Measurements from ENCODE around the gene PPP2R3A. TPM values are rescaled to one million over a fixed set of nuclear protein-coding genes. Genes with fewer than 3 reads are reported as not detected.
A peak's percentile ranks its signal among the peaks of the same experiment; 100 is the strongest.

The PPP2R3A gene
- total and polyA plus RNA-seq, 2 of the 4 experiments (the other 2 are of a cell fraction), result 11.3 to 37.3 TPM

DNA sequence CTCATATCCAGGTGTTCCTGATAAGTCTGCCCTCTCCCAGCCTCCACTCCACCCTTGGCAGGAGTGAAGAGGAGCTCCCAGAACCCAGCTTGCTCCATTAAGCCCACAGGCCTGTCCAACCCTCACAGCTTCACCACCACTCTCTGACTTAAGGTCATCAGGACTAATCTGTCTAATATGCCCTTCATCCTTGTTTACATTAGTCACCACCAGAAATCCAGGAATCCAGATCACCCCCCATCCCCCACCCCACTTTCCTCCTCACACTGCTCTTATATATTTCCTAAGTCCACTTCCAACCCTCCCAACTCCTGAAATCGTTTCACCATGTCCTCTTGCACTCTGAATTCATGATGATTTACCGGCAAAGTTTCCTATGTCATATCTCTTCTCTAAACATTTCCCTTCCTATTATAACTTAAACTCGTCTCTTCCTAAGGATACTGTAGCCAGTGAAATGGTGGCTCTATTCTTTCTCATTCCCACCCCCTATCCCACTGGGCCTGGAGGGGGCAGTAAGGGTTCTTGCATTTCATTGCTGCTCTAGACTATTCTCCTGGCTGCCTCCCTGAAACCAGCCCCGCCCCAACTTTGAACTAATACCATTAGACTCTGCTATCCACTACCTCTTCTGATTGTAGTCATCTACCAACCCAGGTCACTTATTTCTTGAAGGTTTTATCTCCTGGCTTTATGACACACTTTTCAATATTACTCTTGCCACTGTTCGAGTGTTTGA lies 43.4 kb downstream of the PPP2R3A start:
- no peak overlapping the region for H4K5ac ChIP-seq (ENCODE audit: low read depth, low read length)
- CTCF ChIA-PET, result no interaction called here
- no peak overlapping the region for H3K56ac ChIP-seq (ENCODE audit: extremely low read depth, insufficient read depth, low read length)
- no peak overlapping the region for H3K23ac ChIP-seq (ENCODE audit: low read depth, low read length)
- H4K20me1 ChIP-seq (ENCODE audit: insufficient read depth, low read length), result peaks cover 15% of the 10 kb centered on the region; the same call in 1 of the 2 replicates
- H2BK5ac ChIP-seq (ENCODE audit: low read depth, low read length, poor library complexity, severe bottlenecking), result no peak overlapping the region
- H4K8ac ChIP-seq (ENCODE audit: low read depth in 2 of 2, low read length in 2 of 2), result no peak overlapping the region
- POLR2A ChIA-PET (ENCODE audit: unreplicated experiment), result interaction anchor here (0.7 kb wide), 1 partner anchor 430 kb away, joined by 4 read pairs; no protein-coding TSS in a partner anchor
- 0 out of 2 replicates have a peak overlapping the region, but pooled peaks have one; percentile 72 for H3K14ac ChIP-seq (replicated peaks; ENCODE audit: low read depth, low read length)
- 40% methylated on average over 1 of the region's 5 CpGs; no CpG with 5 or more reads in 1 of the 2 experiments for WGBS, 2 experiments (ENCODE audit: extremely low coverage in 2 of 2, insufficient read length in 1 of 2)
- H3K9me3 ChIP-seq (ENCODE audit: control insufficient read depth, insufficient read depth, low read length), result no peaks in the 10 kb centered on the region
- no peak overlapping the region; the same call in 1 of the 2 replicates for H2AK5ac ChIP-seq (ENCODE audit: low read depth, low read length)
- peaks cover 3% of the 10 kb centered on the region for H3K4me1 ChIP-seq (ENCODE audit: control insufficient read depth, insufficient read depth, low read length)
- no peak overlapping the region for H3K18ac ChIP-seq (ENCODE audit: low read depth, low read length)
- no peak overlapping the region for H3K9ac ChIP-seq (ENCODE audit: low read depth, low read length)
- no peak overlapping the region for H2AK9ac ChIP-seq (replicated peaks; ENCODE audit: low read depth, low read length, poor library complexity)
- peaks cover 4% of the 10 kb centered on the region for H3K36me3 ChIP-seq (ENCODE audit: control insufficient read depth, insufficient read depth, low read length)
- H3K9me1 ChIP-seq (ENCODE audit: insufficient read depth, low read length), result peaks cover 16% of the 10 kb centered on the region
- BruUV-seq (replicated peaks), result no TSS peak
- no peak overlapping the region for H3K4me3 ChIP-seq (ENCODE audit: insufficient read depth, low read depth, low read length)
- H2AFZ ChIP-seq (replicated peaks; ENCODE audit: low read length, poor library complexity), result no peak overlapping the region
- dilution Hi-C loops (cut with HindIII; ENCODE audit: low sequenced_read_pairs, unreplicated experiment), result no loop called here
- H3K79me1 ChIP-seq (ENCODE audit: low read depth in 1 of 2, low read length in 2 of 2), result peaks cover 38 to 61% of the 10 kb centered on the region in 2 experiments
- TF ChIP-seq CHD1 (IDR thresholded peaks at IDR 0.05; ENCODE audit: low read depth, low read length), result no peak
- no peak for TF ChIP-seq CEBPB (IDR thresholded peaks at IDR 0.05; ENCODE audit: low read depth, low read length)
- TF ChIP-seq, protein P1, sequence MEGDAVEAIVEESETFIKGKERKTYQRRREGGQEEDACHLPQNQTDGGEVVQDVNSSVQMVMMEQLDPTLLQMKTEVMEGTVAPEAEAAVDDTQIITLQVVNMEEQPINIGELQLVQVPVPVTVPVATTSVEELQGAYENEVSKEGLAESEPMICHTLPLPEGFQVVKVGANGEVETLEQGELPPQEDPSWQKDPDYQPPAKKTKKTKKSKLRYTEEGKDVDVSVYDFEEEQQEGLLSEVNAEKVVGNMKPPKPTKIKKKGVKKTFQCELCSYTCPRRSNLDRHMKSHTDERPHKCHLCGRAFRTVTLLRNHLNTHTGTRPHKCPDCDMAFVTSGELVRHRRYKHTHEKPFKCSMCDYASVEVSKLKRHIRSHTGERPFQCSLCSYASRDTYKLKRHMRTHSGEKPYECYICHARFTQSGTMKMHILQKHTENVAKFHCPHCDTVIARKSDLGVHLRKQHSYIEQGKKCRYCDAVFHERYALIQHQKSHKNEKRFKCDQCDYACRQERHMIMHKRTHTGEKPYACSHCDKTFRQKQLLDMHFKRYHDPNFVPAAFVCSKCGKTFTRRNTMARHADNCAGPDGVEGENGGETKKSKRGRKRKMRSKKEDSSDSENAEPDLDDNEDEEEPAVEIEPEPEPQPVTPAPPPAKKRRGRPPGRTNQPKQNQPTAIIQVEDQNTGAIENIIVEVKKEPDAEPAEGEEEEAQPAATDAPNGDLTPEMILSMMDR (conservative IDR thresholded peaks at IDR 0.05; ENCODE audit: low read depth, low read length), result no peak
- TF ChIP-seq MAFK (IDR thresholded peaks at IDR 0.05; ENCODE audit: low read depth, low read length), result no peak
- TF ChIP-seq, protein P2, sequence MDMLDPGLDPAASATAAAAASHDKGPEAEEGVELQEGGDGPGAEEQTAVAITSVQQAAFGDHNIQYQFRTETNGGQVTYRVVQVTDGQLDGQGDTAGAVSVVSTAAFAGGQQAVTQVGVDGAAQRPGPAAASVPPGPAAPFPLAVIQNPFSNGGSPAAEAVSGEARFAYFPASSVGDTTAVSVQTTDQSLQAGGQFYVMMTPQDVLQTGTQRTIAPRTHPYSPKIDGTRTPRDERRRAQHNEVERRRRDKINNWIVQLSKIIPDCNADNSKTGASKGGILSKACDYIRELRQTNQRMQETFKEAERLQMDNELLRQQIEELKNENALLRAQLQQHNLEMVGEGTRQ (IDR thresholded peaks at IDR 0.05; ENCODE audit: low read depth, low read length), result no peak
- no peak for TF ChIP-seq NFE2L2 (IDR thresholded peaks at IDR 0.05; ENCODE audit: low read depth, low read length)
- no peak overlapping the region for H3K4me2 ChIP-seq (ENCODE audit: low read depth, low read length)
- no peak overlapping the region for H4K91ac ChIP-seq (ENCODE audit: insufficient read depth, low read depth, low read length)
- no peak overlapping the region; the same call in 2 of the 3 replicates for H2BK15ac ChIP-seq (ENCODE audit: low read depth, low read length)
- H3K4ac ChIP-seq (ENCODE audit: low read depth, low read length), result no peak overlapping the region
- in situ Hi-C loops (cut with MboI; ENCODE audit: low sequenced_read_pairs), result no loop called here
- no peak overlapping the region for H3K27ac ChIP-seq (ENCODE audit: insufficient read depth, low read length)
- intact Hi-C loops (cut with micrococcal nuclease), result no loop called here
- no peak overlapping the region for H2BK20ac ChIP-seq (ENCODE audit: low read depth, low read length)
- H2BK120ac ChIP-seq (ENCODE audit: low read depth, low read length), result no peak overlapping the region
- ATAC-seq (ENCODE audit: low read depth), result peak; percentile 62
- peak; percentile 52 for DNase-seq
- H3K27me3 ChIP-seq (ENCODE audit: control insufficient read depth, insufficient read depth, low read length), result no peaks in the 10 kb centered on the region
